GM19351 (cell line): ENCODE data around the gene AKAP7.
"Not testable (repeated sequence)": the region's sequence is repeated elsewhere in the genome, so short reads cannot be mapped to it uniquely, and the experiment has no call there.

ENCODE experiments used
- ATAC-seq: cut with Tn5 transposase; IDR thresholded peaks from one replicate; pipeline ENCODE4 v1.9.1; 2021; ENCODE audit warnings: mild to moderate bottlenecking, moderate library complexity; ENCODE audit not compliant: unreplicated experiment

Gene AKAP7

DNA sequence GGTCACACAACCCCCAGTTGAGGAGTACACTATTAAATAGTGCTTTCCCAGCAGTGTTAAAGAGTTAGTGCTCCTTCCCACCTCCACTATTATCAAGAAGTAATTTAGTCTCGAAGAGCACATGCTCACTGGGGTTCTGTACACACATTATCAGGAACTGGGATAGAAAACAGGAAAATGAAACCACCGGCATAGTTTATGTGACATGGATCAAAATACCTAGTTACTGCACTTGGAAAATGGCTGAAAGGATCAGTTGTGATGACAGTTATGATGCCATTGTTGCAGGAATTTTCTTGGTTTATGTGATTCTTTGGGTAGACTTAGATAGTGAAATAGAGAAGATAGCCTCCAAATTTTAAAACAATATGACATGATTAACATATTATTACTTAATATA is 152.9 kb downstream of the AKAP7 start:
- no peak for ATAC-seq

GRCh38 chr6:131290955-131291354 is 155.7 kb downstream of the AKAP7 start:
- ATAC-seq, result no peak

- ATAC-seq, result no peak
Measured at GRCh38 chr6:131292145-131292938, 157.1 kb downstream of the AKAP7 start.

DNA sequence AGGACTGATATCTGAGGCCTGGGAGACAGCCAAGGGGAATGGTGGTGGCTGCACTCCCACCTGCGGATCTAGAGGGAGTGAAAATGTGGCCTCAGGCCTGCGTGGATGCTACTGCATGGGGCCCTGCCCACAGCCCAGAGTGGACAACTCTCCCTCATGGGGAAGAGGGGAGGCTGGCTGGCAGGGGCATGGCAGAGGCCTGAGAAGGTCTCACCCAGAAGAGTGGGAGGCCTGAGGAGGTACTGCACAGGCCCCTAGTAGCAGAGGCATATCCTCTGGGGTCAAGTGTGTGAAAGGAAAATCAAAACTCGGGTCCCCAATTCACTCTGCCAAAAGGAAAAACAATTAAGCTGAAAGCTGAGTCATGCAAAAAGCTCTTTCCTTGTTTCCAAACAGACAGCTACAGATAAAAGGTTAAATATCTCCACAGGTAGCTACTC is 158.2 kb downstream of the AKAP7 start:
- no peak for ATAC-seq

- no peak for ATAC-seq
Measured at GRCh38 chr6:131295081-131295480, 159.8 kb downstream of the AKAP7 start.

DNA sequence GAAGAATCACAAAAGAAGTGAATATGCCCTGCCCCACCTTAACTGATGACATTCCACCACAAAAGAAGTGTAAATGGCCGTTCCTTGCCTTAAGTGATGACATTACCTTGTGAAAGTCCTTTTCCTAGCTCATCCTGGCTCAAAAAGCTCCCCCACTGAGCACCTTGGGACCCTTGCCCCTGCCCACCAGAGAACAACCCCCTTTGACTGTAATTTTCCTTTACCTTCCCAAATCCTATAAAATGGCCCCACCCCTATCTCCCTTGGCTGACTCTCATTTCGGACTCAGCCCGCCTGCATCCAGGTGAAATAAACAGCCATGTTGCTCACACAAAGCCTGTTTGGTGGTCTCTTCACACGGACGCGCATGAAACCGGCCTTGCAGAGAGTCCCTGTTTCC is 165.6 kb downstream of the AKAP7 start:
- not testable (repeated sequence) for ATAC-seq

DNA sequence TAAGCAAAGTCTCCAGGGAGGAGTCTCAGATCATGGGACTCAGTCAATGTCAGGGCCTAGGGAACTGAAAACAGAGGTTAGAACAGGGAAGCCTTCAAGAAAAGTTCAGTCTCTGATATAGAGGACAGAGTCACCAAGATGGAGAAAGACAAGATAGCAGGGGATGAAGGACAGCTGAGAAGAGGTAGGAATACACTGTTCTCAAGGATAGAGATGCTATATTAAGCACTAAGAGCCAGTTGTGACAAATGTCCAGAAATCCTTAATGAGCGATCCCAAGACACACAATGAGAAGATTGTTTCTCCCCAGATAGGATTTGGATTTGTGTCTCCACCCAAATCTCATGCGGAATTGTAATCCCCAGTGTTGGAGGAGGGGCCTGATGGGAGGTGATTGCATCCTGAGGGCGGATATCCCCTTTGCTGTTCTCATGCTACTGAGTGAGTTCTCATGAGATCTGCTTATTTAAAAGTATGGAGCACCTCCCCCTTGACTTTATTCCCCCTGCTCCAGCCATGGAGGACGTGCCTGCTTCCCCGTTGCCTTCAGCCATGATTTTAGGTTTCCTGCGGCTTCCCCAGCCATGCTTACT is 168.2 kb downstream of the AKAP7 start:
- no peak for ATAC-seq

DNA sequence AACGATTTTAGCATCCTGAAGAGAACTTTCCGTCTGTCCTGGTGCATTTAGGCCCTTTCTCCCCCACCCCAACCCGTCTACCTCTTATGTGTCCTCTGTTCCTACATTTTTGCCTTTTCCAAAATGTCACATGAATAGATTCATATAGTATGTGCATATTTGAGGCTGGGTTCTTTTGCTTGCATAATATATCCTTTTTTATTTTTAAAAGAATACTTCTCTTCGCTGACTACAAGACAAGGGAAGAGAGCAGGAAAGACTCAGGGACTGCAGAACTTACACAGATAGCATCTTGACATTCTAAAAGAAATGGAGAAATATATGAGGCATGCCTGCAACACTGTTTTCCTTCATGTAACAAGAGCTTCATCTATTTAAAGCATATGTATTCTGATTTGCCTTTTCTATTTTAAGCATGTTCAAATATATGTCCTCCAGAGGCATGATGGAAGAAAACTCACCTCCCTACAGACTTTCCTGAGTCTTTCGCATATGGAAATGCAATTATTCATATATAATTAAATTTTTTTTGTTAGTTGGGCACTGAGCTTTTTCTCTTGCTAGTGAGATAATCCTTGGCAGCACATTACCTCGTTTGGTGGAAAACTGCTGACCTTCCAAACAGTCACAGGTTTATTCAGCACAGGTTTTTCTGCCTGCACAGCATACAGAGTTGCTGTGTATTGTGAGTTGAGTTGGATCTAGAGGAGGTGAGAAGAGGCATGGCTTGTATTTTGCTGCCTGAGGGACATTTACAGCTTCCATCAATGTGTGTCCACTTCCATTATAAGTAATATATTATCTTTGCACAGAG is 170.0 kb downstream of the AKAP7 start:
- no peak for ATAC-seq

DNA sequence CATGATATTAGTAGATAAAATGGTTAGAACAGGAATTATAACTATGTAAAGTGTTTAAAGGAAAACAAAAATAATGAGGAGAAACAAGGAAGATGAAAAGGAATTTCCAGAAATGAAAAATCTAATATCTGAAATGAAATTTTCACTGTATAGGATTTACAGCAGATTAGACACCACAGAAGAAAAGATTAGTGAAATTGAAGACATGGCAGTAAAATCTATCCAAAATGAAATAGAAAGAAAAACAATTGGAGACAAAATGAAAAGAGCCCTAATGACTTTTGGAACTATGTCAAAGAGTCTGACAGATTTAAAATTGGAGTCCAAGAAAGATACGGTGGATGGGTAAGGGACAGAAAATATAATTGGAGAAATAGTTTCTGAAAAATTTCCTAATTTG is 174.2 kb downstream of the AKAP7 start:
- ATAC-seq, result no peak

DNA sequence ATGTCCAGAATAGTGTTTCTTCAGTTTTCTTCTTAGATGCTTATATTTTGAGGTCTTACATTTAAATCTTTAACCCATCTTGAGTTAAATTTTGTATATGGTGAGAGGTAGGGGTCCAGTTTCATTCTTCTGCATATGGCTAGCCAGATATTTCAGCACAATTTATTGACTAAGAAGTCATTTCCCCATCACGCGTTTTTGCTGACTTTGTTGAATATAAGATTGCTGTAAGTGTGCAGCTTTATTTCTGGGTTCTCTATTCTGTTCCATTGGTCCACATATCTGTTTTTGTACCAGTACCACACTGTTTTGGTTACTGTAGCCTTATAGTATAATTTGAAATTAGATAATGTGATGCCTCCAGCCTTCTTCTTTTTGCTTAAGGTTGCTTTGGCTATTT is 179.6 kb downstream of the AKAP7 start:
- ATAC-seq, result no peak

DNA sequence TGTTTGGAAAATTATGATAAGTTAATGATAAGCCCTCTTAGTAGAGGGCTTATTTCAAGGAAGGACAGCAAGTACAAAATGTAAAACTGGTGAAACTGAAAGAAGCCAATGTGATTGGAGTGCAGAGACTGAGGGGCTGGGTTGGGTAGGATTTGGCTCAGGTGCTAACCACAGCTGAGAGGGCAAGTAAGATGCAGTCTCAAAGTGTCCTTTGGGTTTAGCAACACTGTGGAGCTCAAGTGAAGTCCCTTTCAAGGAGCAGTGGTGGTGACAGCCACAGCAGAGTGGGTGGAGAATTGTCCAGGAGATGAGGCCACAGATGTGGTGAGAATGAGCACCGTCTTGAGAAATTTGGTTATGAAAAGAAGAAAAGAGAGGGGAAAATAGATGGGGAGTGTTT is 181.4 kb downstream of the AKAP7 start:
- no peak for ATAC-seq

DNA sequence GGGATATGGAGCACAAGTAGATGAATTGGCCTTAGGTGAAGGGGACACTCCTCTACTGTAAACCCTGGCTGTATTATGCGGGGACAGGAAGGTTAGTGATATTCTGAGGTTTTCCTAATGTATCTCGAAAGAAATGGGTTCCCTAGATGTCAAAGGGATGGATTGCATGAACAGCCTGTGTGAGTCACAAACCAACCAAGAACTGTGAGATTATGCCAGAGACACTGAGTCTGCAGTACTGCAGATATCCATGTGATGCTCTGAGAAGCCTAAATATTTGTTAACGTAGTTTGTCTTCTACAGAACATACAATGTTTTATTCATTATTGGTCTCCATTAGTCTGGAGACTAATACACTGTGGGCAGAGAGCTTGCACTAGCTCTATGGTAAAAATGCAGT is 182.2 kb downstream of the AKAP7 start:
- ATAC-seq, result no peak

DNA sequence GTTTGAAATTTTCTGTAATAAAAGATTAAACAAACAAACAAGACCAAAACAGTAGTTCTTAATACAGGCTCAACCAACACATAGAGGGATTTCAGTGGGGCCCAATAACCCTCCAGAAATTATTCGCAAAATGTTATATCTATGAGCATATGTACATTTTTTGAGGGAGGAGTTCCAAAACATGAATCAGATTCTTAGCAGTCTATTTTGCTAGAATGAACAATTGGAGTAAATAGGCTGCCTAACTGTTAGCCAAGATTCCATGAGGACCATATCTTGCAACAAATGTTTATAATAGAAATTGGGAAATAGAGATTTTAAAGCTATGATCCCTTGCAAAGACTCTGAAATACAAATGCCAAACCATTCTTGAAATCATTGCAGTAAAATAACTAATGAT is 186.3 kb downstream of the AKAP7 start:
- ATAC-seq, result no peak

DNA sequence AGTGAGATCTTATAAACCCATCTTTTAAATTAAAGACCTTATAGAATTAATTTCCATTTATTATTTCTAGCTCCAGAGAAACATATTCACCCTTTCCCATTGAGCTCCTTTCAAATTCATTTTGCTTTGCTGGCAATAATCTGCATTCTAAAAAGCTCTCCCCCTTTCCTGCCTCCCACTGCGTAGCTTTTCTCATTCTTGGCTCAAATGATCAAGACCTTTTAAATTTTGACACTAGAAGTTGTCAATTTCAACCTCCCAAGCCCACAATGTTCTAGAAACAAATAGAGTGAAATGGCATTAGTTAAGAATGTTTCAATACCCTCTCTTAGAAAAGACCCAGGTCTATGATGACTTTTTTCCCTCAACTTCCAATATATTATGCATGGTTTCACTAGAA is 186.9 kb downstream of the AKAP7 start:
- ATAC-seq, result no peak

GRCh38 chr6:131325669-131326068 is 190.4 kb downstream of the AKAP7 start:
- not testable (repeated sequence) for ATAC-seq

- not testable (repeated sequence) for ATAC-seq
Measured at GRCh38 chr6:131328727-131329126, 193.5 kb downstream of the AKAP7 start.

GRCh38 chr6:131331151-131331550 is 195.9 kb downstream of the AKAP7 start:
- no peak for ATAC-seq

GRCh38 chr6:131331873-131332781 is 196.9 kb downstream of the AKAP7 start:
- no peak for ATAC-seq
